NCI-H1105 (cell line): ENCODE results near the gene HIVEP3.
A peak's percentile ranks its signal among the peaks of the same experiment; 100 is the strongest.
"Not testable (repeated sequence)": the region's sequence is repeated elsewhere in the genome, so short reads cannot be mapped to it uniquely, and the experiment has no call there.

ENCODE experiments used
- DNase-seq: peaks from one replicate; lab custom pipeline; 2025; lab: John Stamatoyannopoulos, UW

The HIVEP3 gene

DNA sequence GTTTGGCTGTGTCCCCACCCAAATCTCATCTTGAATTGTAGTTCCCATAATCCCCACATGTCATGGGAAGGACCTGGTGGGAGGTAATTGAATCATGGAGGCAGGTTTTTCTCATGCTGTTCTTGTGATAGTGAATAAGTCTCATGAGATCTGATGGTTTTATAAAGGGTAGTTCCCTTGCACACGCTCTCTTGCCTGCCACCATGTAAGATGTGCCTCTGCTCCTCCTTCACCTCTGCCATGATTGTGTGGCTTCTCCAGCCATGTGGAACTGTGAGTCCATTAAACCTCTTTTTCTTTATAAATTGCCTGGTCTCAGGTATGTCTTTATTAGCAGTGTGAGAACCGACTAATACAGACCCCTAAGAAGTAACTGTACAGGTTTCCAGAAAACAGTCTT, 2.5 kb upstream of the HIVEP3 start:
- DNase-seq = not testable (repeated sequence)

DNA sequence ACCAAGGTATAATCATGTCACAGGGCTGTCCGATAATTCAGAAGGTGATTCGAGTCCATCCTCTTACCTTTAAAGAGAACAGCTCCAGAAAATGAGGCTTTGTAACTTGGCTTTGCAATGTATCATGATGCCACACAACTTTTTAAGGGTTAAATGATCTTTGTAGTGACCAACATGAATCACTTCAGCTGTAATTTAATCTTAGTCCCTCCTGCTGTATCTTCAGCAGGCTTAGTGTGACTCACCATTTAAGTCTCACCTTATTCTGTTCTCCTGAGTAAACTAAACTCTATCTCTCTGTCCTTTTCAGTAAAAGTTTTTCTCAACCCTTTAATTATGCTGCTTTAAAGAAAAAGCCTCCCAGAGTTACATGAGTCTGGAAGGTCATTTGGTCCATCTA, 1.9 kb upstream of the HIVEP3 start:
- DNase-seq = no peak

DNA sequence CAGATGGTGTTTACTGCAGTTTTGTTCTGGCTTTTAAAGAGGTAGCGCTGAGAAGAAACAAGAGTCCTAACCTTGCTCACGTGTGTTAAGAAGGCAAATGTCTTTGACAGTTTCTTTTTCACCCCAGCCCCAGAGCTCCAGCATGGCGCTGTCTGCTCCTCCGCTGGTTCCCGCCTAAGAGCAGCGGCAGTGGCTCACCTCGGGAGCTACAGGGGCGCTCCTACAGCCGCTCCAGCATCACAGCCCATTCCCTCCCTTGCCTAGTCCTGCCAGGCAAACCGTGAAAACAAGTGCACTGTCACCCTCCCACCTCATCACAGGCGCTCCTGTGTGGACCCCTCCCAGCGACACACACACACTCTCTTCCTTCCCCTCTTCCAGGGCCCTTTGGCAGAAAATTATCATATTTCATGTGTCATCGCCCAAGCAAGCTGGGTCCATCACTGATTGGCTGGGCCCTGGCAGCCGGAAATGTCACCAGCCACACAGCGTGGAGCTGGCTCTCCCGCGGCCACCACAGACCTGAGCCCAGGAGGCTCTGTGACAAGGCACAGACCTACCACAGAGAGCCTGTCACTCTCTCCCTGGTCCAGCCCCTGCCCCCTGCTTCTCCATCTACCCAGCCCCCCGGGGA, 1.2 kb upstream of the HIVEP3 start:
- no peak for DNase-seq

DNA sequence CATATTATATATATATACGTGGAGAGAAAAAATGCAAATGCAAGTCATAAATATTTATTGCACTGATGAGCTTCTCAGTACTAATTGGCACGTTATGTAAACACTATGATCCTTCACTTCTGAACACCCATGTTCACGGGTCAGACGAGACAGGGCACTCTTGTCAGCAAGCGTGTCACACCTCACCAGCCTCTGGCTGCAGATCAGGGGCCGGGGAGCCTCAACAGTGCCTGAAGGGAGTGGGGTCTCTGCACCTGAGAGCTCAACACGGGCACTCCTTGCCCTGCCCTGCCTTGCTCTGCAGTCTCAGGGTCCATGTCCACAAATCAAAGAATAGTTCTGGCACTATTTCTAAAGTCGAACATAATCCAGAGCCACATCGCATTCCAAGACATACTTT, 409 bp upstream of the HIVEP3 start:
- DNase-seq = no peak

DNA sequence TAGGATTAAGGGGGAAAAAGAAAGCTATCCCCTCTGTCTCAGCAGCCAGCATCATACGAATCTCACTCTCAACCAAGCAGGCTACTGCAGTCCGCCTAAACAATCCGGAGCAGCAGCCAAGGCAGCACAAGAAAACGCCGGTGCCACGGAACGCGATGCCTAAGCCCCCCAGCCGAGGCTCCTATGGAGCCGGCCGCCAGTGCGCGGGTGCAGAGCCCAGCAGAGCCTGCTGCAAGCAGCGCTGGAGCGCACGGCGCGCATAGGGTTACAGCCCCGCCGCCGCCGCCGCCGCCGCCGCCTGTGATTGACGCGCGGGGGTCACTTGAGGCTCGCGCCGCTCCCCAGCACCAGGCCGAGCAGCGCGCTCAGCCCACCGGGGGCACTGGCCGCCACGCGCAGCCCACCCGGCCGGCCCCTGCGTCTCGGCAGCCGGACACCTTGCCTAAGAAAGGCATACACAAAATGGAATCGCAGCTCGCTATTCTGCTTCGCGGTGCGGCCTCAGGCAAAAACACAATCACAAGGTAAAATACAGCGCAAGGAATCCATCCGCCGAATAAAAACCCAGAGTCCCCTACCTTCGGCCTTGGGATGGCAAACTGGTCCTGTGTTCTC, 780 bp downstream of the HIVEP3 start:
- peak; percentile 48 for DNase-seq

DNA sequence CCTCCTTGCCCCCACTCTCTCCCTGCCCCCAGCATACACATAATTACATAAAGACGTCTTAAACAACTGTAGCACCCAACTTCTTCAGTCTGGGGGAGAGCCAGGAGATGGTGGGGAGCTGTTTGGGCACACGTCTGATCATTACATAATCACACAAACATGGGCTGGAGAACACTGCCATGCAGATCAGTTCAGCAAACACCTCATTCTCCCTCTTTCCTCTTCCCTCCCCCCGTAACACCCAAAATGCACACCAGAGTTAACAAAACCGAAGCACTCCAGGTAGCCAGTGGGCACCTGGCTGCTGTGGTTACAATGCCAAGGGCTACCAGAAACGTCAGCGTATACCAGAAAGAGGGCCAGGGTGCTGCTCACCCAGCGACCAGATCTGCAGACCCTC, 1.6 kb downstream of the HIVEP3 start:
- DNase-seq = no peak

DNA sequence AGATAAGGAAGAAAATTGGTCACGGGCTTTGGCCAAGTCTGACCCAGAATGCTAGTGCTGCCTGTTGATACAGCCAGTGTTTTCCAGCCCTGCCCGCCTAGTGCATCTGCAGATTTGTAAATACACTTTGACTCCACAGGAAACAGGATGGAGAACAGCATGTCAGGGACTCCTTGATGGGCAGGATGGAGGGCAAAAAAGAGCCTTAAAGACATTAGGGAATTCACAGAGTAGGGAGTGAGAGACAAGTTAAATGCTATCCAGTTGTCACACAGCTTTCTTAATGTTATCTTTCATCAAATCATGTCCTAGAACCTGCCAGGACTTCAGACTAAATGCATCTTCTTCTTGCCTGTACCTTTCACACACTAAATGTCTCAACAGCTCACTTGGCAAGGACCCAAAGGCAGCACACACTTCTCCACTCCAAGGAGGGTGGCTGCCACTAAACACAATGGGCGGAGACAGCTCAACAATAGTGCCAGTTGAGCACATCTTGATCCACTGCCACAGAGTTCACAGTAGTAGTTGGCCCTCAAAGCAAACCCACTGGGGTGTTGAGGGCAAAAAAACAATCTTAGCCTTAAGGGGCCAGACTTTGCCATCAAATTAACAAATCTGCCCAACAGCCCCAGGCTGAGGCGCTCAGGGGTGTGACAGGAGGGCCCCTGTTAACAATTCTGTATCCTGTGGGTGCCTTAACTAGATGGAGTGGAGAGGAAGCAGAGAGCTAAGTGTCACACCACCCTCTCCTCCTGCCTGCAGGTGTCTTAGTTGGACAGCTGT, 2.7 kb downstream of the HIVEP3 start:
- peak; percentile 17 for DNase-seq

DNA sequence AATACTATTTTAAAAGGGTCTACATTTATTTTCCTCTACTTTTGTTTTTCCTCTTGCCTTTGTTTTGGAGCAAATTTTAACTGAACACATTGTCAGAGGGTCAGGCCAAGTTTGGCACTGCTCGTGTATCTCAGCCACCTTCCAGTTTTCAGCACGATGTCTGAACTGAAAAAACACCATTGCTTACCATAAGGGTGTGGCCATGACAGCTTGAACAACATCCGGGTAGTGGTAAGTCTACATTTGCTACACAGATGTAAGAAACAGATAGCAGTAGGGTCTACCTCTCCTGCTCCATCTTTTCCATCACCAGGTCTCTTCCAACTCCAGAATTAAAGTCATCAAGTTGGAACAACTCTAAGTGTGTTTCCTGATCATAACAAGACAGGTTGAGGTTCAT, 4.2 kb downstream of the HIVEP3 start:
- no peak for DNase-seq

DNA sequence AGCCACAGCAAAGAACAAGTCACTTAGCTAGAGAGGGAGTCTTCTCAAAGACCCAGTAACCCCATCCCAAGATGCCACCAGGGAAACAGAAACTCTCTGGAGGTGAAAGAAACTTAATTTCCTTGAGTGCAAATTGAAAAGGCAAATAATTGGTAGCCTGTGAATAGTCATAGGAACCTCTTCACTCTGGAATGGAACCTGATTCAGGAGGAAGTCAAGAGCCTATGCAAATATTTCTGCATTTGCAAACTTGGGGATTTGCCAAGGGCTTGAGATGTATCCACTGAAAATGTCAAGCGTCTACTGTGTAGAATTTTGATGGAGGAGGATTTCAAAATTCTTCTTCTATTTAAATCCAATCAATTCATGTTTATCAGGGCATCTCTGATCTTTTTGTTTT, 5.7 kb downstream of the HIVEP3 start:
- no peak for DNase-seq

DNA sequence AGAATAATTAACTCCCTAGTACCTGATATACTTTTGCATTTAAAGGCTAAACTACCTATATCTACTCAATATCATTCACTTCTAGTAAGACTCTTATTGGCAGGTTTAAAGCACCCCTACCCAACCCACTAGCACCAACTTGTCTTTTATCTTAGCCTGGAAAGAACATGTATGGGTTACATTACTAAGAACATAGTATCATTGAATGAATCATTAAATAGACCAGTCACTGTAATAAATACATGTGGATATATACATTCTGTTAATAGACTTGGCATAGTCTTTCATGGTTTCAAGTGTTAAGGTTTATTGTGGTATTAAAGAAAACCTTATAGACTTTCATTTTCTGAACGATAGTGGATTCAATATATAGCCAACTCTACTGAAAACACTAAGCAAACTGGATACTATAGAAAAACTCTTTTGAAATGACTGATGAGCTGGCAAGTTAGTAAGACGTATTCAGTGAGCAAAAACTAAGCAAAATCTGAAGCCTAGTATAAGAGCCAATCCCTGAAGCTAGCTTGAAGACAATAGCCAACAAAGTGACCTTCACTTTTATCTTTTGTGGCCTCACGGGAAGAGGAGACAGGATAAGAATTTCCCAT, 10.3 kb downstream of the HIVEP3 start:
- no peak for DNase-seq

DNA sequence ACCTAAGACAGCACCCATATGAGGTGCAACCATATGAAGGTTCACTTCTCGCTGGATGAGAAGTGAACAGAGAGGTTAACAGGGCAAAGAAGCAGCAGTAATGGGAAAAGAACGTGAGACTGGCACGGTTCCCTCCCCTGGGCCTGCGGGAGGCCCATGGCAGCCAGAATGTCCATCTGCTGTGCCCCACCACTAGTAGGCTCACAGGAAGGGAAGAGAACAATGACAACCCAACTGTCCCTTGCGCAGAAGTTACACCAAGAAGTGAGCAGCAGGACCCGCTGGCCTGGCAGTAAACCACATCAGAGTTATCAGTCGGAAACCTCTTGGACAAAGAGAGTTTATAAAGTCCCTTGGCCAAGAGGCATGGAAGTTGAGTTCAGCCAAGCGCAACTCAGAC, 11.3 kb downstream of the HIVEP3 start:
- no peak for DNase-seq

DNA sequence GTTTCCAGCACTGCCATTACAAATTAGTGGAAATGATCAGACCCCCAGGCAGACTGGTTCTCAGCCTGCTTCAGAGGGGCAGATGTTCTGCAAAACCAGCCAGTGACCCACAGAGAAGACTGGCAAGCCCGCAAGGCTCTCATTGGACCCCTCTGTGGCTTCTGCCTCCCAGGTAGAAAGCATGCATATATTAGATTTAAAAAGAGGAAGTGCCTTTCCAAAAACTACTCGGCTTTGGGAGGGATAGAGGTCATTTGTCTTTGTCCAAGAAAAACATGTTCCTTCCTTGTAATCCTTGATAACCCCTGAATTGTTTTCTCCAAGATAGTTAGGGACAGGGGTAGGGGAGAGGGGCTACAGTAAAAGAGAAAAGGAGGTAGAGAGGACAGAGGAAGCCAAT, 11.8 kb downstream of the HIVEP3 start:
- DNase-seq = no peak

DNA sequence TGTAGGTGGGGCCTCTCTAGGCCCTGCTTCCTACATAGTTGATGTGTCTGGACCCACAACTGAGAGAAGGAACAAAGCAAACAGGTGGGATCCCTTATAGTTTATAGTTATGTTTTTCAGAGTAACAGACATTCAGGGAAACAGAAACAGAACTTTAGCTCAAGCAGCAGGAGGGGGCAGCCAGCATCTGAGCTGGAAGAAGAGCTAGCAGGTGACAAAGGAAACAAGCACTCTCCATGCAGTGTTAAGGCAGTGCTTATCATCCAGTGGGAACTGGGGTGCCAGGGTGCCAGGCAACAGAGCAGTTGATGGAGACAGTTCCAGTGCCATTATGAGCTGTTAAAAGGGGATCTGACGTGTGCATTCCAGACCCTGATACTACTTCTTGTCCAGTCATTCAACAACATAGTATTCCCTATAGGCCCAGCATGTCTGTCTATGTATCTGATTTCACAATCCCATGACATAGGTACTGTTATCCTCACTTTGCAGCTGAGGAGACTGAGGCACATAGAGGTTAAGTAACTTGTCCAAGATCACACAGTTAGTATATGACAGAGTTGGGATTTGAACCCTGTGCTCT, 13.5 kb downstream of the HIVEP3 start:
- no peak for DNase-seq

DNA sequence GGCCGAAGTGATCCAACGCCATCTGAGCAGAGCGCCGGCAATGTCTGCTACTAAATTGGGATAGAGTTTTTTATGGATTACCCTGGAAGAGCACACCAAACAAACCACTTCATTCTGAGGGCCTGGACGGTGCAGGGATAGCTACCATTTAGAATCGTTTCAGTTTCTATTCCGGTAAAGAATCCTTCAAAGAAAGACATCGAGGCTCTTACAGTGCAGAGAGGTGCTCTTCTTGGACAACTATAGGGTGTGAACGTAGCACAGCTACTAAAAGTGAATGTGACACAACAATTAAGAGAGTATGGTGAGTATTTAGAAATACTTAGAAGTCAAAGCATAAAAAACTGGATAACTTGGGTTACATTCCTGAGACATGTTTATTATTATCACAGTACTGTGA, 16.1 kb downstream of the HIVEP3 start:
- DNase-seq = no peak

DNA sequence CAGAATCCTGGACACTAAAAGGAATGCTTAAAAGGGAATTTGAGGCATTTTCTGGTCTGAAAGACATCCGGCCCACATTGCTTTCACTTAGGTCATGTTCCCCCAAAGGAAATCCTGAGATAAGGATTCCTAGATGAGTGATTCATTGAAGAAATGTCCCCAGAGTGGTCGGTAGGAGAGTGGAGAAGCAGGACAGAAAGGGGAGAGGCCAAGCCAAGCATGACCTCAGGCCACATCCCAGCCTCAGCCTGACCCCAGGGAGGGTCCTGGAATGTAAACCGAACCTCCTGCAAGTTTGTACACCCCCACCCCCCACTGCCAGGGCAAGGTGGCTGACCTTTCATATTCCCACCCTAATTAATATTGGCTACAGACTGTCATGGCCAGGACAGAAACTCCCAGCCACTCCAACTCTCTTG, 16.6 kb downstream of the HIVEP3 start:
- no peak for DNase-seq

DNA sequence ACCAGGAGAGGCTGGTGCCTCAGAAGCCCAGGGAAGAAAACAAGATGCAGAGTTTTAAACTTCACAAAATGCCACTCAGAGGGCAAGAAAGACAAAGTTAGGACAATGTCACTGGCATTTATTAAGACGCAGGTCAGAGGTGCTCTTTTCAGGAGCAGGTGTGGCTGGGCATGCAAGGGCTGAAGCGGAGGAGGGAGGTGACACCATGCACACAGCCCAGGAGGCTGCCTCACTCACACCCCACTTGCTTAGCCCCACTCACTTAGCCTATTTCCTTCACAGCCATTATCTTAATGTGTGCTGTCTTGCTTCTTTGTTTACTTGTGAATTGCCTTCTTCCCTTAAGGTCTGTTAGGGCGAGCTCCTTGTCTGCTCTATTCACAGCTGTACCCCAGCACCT, 17.2 kb downstream of the HIVEP3 start:
- no peak for DNase-seq

DNA sequence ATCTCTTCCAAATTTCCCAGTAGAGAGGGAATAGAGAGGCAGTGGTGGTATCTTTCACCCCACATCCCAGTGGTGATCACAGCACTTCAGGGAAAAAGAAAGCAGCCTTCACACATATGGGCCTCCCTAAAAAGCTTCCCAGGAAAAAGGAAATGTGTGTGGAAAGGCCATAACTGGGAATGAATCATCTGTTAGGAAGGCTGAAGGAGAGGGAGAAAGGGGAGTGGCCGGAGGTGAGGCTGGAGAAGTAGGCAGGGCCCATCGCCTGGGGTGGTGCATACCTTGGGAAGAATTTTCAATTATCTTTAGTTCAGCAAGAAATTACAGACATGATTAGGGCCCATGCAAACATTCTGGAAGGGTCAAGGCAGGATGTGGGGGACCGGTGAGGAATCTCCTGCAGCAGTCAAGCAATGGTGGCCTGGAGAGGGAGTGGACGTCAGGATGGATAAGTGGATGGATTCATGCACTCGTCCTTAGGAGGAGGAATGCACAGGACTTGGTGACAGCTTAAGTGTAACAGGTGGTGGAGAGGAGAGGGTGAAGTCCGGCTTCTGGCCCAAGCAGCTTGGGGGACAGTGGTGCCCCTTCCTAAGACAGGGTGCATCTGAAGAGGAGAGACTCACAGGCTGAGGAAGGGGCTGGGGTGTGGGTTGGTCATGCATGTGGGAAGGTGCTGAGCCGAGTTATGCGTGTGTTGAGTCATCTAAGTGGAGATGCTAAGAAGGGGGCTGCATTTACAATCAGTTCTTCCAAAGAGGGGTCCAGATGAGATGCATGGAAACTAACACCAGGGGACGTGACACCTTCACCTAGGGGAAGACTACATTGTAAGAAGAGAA, 17.9 kb downstream of the HIVEP3 start:
- DNase-seq = no peak

DNA sequence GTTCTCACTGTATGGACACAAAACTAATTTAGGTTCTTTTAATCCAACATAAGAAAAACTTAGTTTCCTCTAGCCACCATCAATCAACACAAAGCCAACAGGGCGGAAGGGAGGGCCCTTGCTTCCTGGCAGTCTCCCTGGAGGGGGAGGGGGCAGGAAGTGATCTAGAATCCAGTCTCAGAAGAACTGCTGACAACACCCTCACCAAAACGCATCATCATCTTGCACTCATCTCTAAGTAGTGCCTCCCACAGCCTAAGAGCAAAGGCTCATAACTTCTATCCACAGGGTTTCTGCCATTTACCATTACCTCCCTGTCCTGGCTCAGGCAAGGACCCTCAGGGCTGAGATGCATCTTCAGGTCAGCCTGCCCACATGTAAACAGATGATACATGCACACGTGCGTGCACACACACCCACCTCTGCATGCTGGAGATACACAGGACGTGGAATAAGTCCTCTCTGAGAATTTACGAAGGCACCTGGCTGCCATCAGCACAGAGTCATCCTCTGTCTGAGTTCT, 20.5 kb downstream of the HIVEP3 start:
- DNase-seq = no peak

DNA sequence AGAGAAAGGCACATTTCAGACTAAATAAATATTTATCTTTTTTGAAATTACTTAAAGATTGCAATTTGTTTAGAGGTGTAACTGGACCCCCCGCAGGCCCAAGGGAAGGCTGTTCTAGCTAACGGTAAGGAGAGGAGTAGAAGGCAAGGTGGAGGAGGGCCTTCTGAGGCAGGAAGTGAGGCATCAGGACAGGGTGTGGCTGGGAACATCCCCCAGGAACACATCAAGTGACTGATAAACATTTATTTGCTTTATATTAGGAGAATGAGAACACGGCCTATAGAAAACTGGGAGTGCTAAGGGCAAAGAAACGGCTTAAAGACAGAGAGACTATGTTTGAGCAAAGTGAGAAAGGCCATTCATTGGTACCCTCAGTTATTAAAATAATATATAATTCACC, 23.2 kb downstream of the HIVEP3 start:
- no peak for DNase-seq

DNA sequence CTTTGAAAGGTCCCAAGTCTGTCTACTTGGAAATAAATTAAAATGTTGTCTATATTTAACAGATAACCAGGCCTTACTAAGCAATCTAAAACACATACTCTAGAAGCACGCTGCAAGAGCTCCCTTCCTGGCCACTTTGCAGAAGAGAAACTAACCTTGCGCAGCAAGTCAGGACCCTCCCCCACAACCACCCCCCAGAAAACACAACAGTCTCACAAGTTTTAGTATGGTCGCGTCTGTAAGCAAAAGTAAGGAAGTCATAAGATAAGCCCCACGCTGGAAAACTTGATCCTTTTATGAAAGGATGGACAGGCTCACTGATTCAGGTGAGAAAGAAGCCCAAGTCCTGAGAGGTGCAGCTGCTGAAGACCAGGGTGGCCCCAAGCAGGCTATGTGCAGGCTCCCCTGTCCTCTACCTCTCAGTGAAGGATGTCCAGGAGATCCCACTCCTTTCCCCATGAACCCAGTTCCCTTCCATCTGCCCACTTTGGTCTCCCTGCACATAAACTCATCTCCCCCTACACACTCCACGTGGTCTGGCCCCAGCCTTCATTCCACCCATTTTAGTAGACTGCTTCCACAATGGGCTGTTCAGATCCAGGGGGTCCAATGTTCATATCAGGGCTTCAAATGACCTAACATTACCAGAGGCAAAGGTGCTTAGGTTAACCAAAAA, 23.8 kb downstream of the HIVEP3 start:
- DNase-seq = no peak
